Activated CD4-positive, alpha-beta memory T cell treated with anti-CD3 and anti-CD28 coated beads for 36 hours (primary cell): ENCODE results near the gene RPL18A. TPM values are rescaled to one million over a fixed set of nuclear protein-coding genes. Genes with fewer than 3 reads are reported as not detected.

Source experiments
- CTCF ChIA-PET: fragments of 350-600 bp; sonication (Branson Sonifier 250); formaldehyde crosslinking; loops from one replicate; lab custom pipeline; 2021; ENCODE audit warnings: antibody characterized with exemption, inconsistent platforms; lab: Charles Lee
- POLR2A ChIA-PET: fragments of 350-600 bp; sonication (Branson Sonifier 250); formaldehyde crosslinking; loops from one replicate; lab custom pipeline; 2021; ENCODE audit warnings: antibody characterized with exemption; lab: Charles Lee
- DNase-seq: peaks from one replicate; pipeline ENCODE4 v3.0.0-alpha.2; 2020
- H3K27ac Mint-ChIP-seq: one replicate; pipeline ENCODE4 v1.8.0; 2021; ENCODE audit warnings: mixed read lengths
- H3K27me3 Mint-ChIP-seq: one replicate; pipeline ENCODE4 v1.8.0; 2021; ENCODE audit warnings: mixed read lengths
- H3K36me3 Mint-ChIP-seq: one replicate; pipeline ENCODE4 v1.8.0; 2021; ENCODE audit warnings: mixed read lengths
- H3K4me1 Mint-ChIP-seq: one replicate; pipeline ENCODE4 v1.8.0; 2021; ENCODE audit warnings: low read depth, mixed read lengths
- H3K4me3 Mint-ChIP-seq: one replicate; pipeline ENCODE4 v1.8.0; 2021; ENCODE audit warnings: mild to moderate bottlenecking, mixed read lengths
- H3K9me3 Mint-ChIP-seq: one replicate; pipeline ENCODE4 v1.8.0; 2021; ENCODE audit warnings: mixed read lengths
- intact Hi-C: fragments of 100-400 bp; cut with micrococcal nuclease; formaldehyde crosslinking; loops from one replicate; pipeline ENCODE4 v1.15.1; 2023
- total RNA-seq, 2 experiments: library from RNA; stranded (reverse); gene quantifications; one replicate each; pipeline ENCODE4 v1.2.3, GENCODE V29; 2021

RPL18A gene
- total RNA-seq, 2 experiments from 2014 or later: 3,104 to 3,138 TPM

GRCh38 chr19:17831419-17831888, 28.3 kb upstream of the RPL18A start:
- peaks cover 70% of the 10 kb centered on the region for H3K36me3 Mint-ChIP-seq
- DNase-seq: no peak
- H3K4me1 Mint-ChIP-seq: no peaks in the 10 kb centered on the region
- ChIA-PET POLR2A (interaction anchor here (1.0 to 1.1 kb wide), 2 partner anchors 16 to 18 kb away, joined by 3 to 4 read pairs; partner anchors contain the start of gene JAK3), CTCF (interaction anchor here (0.6 kb wide), 1 partner anchor 28 kb away, joined by 3 read pairs; the partner anchor contains the start of gene RPL18A)
- H3K9me3 Mint-ChIP-seq: peaks cover 2% of the 10 kb centered on the region
- no peak overlapping the region for H3K4me3 Mint-ChIP-seq
- intact Hi-C loops: no loop called here
- no peak overlapping the region for H3K27ac Mint-ChIP-seq
- H3K27me3 Mint-ChIP-seq: no peaks in the 10 kb centered on the region

DNA sequence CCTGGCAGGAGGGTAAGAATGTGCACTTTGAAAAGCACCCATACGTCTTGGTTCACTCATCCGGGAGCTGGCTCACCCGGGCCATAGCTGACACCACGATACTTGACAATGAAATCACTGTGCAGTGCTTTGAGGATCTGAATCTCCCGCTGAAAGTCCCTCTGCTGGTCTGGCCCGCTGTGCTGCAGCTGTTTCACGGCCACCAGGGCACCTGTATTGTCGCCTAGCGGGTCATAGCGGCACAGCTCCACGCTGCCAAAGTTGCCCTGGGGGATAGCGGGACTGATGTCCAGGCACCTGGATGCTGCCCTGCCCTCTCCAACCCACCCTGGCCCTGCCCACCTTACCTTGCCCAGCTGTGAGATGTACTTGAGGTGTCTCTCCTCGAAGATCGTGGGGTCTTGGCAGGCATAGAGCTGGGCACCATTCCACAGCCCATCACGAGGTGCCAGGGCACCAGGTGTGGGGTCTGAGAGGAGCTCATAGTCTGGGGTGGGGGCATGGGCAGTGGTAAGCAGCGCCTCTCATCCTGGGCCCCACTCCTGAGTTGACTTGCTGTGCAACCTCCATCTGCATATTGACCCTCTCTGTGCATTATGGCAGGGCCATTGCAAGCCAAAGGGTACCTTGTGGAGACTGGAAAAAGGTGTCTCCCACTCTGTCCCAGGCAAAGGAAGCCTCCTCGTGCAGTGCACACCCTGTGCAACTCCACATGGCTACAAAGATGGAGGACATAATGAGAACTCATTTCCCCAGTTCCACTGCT, 27.1 kb upstream of the RPL18A start:
- intact Hi-C loops: no loop called here
- Mint-ChIP-seq H3K4me1 (no peaks in the 10 kb centered on the region), H3K27ac (no peak overlapping the region), H3K36me3 (peaks cover 70% of the 10 kb centered on the region), H3K27me3 (no peaks in the 10 kb centered on the region), H3K4me3 (no peak overlapping the region), H3K9me3 (peaks cover 2% of the 10 kb centered on the region)
- POLR2A ChIA-PET: interaction anchor here (1.1 to 2.0 kb wide), 3 partner anchors 9 to 15 kb away, joined by 5 to 6 read pairs (median 5); partner anchors contain the start of gene JAK3
- CTCF ChIA-PET: interaction anchor here (1.4 kb wide), 1 partner anchor 23 kb away, joined by 5 read pairs; no protein-coding TSS in a partner anchor
- DNase-seq: no peak

DNA sequence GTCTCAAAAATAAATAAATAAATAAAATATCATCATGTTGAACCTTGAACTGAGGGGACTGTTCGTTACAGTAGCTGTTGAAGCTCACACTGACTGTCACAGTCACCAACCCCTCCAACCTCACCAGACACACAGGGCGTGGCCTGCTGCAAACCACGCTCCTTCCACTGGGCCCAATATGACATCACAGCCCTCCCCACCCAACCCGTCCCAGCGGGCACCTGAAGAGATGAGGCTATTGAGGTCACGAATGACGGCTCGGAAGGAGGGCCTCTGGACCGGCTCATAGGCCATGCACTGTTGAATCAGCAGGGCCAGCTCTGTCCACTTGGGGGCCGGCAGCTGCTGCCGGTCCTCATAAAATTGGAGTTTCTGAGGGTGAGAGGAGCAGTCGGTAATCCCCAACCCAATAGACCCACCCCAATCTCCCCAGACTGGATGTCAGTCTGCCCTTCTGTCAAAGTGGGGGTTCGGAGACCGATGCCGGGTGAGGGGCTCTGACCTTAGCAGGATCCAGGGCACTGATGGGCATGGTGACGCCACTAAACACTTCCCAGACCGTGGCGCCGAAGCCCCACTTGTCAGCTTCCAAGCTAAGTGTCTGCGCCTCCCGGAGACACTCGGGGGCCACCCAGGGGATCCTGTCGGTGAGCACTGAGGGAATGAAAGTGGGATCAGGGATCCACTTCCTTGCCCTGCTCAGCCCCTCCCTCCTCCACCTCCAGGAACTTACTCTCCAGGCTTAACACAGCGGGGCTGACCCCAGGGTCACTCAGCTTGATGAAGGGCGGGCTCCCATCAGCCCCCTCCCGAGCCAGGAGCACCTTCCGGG, 25.1 kb upstream of the RPL18A start:
- DNase-seq: no peak
- Mint-ChIP-seq H3K9me3 (peaks cover 2% of the 10 kb centered on the region), H3K4me1 (peaks cover 3% of the 10 kb centered on the region), H3K27me3 (no peaks in the 10 kb centered on the region), H3K4me3 (no peak overlapping the region), H3K27ac (no peak overlapping the region), H3K36me3 (peaks cover 76% of the 10 kb centered on the region)
- intact Hi-C loops: no loop called here
- ChIA-PET CTCF (no interaction called here), POLR2A (interaction anchor here (0.9 to 2.0 kb wide), 5 partner anchors 9 to 32 kb away, joined by 3 to 6 read pairs (median 4); no protein-coding TSS in a partner anchor)

GRCh38 chr19:17835182-17836006, 24.3 kb upstream of the RPL18A start:
- H3K27me3 Mint-ChIP-seq: no peaks in the 10 kb centered on the region
- POLR2A ChIA-PET: interaction anchor here (1.0 to 1.9 kb wide), 2 partner anchors 10 to 14 kb away, joined by 4 to 6 read pairs; no protein-coding TSS in a partner anchor

DNA sequence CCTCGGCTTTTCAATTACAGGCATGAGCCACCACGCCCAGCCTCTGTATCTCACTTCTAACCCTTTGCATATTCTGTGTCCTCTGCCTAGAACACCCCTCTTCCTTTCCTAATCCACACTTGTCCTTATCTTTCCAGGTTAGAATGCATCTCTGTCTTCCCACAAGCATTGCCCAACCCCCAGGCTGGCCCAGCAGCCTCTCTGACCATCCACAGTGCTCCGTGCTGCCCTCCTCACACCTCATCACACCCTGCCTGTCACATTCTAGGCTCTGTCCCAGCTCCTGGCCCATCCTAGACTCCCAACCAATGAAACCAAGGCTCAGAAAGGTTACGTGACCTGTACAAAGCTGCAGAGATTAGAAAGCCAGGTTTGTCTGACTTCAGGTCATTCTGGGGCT, 23.2 kb upstream of the RPL18A start:
- peaks cover 7% of the 10 kb centered on the region for H3K4me1 Mint-ChIP-seq
- peaks cover 74% of the 10 kb centered on the region for H3K36me3 Mint-ChIP-seq
- H3K27ac Mint-ChIP-seq: no peak overlapping the region
- peaks cover 2% of the 10 kb centered on the region for H3K9me3 Mint-ChIP-seq
- H3K4me3 Mint-ChIP-seq: no peak overlapping the region
- ChIA-PET POLR2A (no interaction called here), CTCF (no interaction called here)
- no peaks in the 10 kb centered on the region for H3K27me3 Mint-ChIP-seq
- DNase-seq: no peak
- intact Hi-C loops: no loop called here

More at GRCh38 chr19:17835182-17836006, 24.3 kb upstream of the RPL18A start:
- CTCF ChIA-PET: no interaction called here
- no peak for DNase-seq
- peaks cover 2% of the 10 kb centered on the region for H3K9me3 Mint-ChIP-seq
- peaks cover 77% of the 10 kb centered on the region for H3K36me3 Mint-ChIP-seq
- H3K4me3 Mint-ChIP-seq: no peak overlapping the region
- no peak overlapping the region for H3K27ac Mint-ChIP-seq
- H3K4me1 Mint-ChIP-seq: peaks cover 3% of the 10 kb centered on the region
- intact Hi-C loops: no loop called here

DNA sequence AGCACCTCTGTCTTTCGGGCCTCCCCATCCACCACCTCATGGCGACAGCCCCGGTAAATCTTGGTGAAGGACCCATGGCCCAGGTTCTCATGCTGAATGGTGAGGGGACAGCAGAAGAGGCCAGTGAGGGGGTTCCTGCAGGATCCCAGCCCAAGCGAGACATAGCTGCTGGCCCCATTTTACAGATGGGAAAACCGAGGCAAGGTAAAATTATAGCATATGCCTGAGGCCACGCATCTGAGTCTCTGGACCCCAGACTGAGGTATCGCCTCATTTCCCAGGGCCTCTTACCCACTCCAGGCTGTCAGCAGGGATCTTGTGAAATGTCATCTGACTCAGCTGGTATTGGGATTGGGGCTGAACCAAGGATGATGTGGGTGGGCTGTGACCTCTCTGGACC, 21.7 kb upstream of the RPL18A start:
- Mint-ChIP-seq H3K27ac (no peak overlapping the region), H3K9me3 (no peaks in the 10 kb centered on the region), H3K4me3 (no peak overlapping the region), H3K36me3 (peaks cover 69% of the 10 kb centered on the region), H3K4me1 (peaks cover 7% of the 10 kb centered on the region), H3K27me3 (no peaks in the 10 kb centered on the region)
- no peak for DNase-seq
- intact Hi-C loops: no loop called here
- ChIA-PET CTCF (interaction anchor here (0.9 kb wide), 1 partner anchor 18 kb away, joined by 3 read pairs; no protein-coding TSS in a partner anchor), POLR2A (no interaction called here)

DNA sequence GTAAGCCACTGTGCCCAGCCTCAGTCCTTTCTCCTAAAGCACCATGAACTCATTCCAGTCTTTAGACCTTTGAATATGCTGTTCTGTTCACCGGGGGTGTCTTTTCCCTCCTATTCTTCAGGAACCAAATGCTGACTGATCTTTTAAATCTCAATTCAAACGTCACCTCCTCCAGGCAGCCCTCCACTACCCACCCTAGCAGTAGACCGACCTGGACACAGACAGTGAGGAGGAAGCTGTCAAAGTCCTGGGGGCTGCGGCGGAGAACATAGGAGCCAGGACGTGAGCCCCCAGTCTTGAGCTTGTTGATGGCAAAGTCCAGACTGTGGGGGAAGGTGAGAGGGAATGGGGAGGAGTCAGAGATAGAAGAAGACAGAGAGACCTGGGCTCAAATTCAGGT, 19.7 kb upstream of the RPL18A start:
- no peak for DNase-seq
- no peak overlapping the region for H3K4me3 Mint-ChIP-seq
- no peaks in the 10 kb centered on the region for H3K27me3 Mint-ChIP-seq
- POLR2A ChIA-PET: no interaction called here
- intact Hi-C loops: no loop called here
- no peak overlapping the region for H3K27ac Mint-ChIP-seq
- H3K4me1 Mint-ChIP-seq: peaks cover 26% of the 10 kb centered on the region
- H3K9me3 Mint-ChIP-seq: no peaks in the 10 kb centered on the region
- H3K36me3 Mint-ChIP-seq: peaks cover 71% of the 10 kb centered on the region
- CTCF ChIA-PET: no interaction called here

GRCh38 chr19:17841371-17841809, 18.3 kb upstream of the RPL18A start:
- Mint-ChIP-seq H3K4me3 (no peak overlapping the region), H3K4me1 (peaks cover 38% of the 10 kb centered on the region), H3K27me3 (no peaks in the 10 kb centered on the region), H3K9me3 (no peaks in the 10 kb centered on the region), H3K27ac (peak overlapping the region; percentile 18), H3K36me3 (peaks cover 68% of the 10 kb centered on the region)
- CTCF ChIA-PET: no interaction called here
- POLR2A ChIA-PET: interaction anchor here (1.2 kb wide), 1 partner anchor 19 kb away, joined by 3 read pairs; no protein-coding TSS in a partner anchor
- intact Hi-C loops: no loop called here
- no peak for DNase-seq

- peaks cover 66% of the 10 kb centered on the region for H3K36me3 Mint-ChIP-seq
- H3K27ac Mint-ChIP-seq: no peak overlapping the region
- ChIA-PET CTCF (no interaction called here), POLR2A (no interaction called here)
- no peaks in the 10 kb centered on the region for H3K9me3 Mint-ChIP-seq
- no peak overlapping the region for H3K4me3 Mint-ChIP-seq
- peak; percentile 81 for DNase-seq
- H3K4me1 Mint-ChIP-seq: peaks cover 38% of the 10 kb centered on the region
- intact Hi-C loops: no loop called here
- no peaks in the 10 kb centered on the region for H3K27me3 Mint-ChIP-seq
Observed at GRCh38 chr19:17841810-17842662, 17.7 kb upstream of the RPL18A start.

DNA sequence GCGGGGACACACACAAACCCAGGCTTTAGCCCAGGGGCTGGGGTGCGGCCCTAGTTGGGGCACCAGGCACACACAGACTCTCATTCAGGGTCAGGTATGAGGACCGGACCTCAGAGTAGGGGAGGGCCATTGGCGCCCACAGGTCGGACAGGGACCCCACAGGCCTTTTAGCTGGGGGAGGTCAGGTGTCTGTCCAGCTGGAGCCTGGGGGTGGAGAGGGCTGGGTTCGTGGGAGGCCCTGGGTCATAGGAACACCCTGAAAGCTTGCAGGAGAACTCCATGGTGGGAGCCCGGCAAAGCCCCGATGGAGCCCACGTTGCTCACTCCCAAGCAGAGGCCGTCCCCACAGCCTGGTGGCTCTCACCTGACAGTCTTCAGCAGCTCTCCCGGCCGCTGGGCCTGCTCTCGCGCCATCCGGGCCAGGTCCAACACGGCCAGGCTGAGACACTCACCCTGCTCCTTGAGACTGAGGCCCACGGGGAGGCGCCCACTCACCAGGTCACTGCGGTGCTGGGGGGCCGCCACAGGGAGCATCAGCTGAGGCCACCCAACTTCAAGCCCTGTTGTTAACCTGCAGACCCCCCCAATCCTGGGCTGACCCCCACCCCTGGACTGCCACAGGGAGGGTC, 16.9 kb upstream of the RPL18A start:
- POLR2A ChIA-PET: no interaction called here
- Mint-ChIP-seq H3K4me1 (peaks cover 38% of the 10 kb centered on the region), H3K36me3 (peaks cover 63% of the 10 kb centered on the region), H3K9me3 (no peaks in the 10 kb centered on the region), H3K27ac (no peak overlapping the region), H3K27me3 (peaks cover under 1% of the 10 kb centered on the region), H3K4me3 (no peak overlapping the region)
- CTCF ChIA-PET: no interaction called here
- DNase-seq: no peak
- intact Hi-C loops: no loop called here
